Right renal pelvis (tissue), 4 donors: Measurements from ENCODE around the gene WFDC13. TPM values are rescaled to one million over a fixed set of nuclear protein-coding genes. Genes with fewer than 3 reads are reported as not detected.

Source experiments
- polyA plus RNA-seq, 4 donors: library from polyadenylated mRNA; unstranded; fragments of 120-200 nt; gene quantifications; one replicate each; pipeline ENCODE4 v1.2.1, GENCODE V29; 2013; ENCODE audit not compliant: insufficient read length in 4 of 4

WFDC13 gene
- polyA plus RNA-seq, 4 donors = not detected

Other genes with a start within 250 kb of the WFDC13 start
- gene WFDC2, start 232.3 kb upstream of the WFDC13 start, polyA plus RNA-seq = 100 to 1,000 TPM; 171 to 224 (median 204) TPM
- not detected for gene SPINT3, start 186.4 kb upstream of the WFDC13 start, polyA plus RNA-seq
- not detected for gene WFDC6, start 162.6 kb upstream of the WFDC13 start, polyA plus RNA-seq
- under 1 TPM; 0.12 to 0.36 (median 0.16) TPM for gene EPPIN, start 154.6 kb upstream of the WFDC13 start, polyA plus RNA-seq
- gene WFDC8, start 122.8 kb upstream of the WFDC13 start, polyA plus RNA-seq = under 1 TPM in 2 of 4 donors, not detected in 2; 0.05 to 0.18 TPM
- not detected for gene WFDC10A, start 72.3 kb upstream of the WFDC13 start, polyA plus RNA-seq
- not detected for gene WFDC9, start 70.8 kb upstream of the WFDC13 start, polyA plus RNA-seq
- gene WFDC11, start 31.8 kb upstream of the WFDC13 start, polyA plus RNA-seq = under 1 TPM in 1 of 4 donors, not detected in 3; 0.10 TPM
- gene WFDC10B, start 3.0 kb downstream of the WFDC13 start, polyA plus RNA-seq = not detected
- gene SPINT4, start 20.3 kb downstream of the WFDC13 start, polyA plus RNA-seq = not detected
- 1 to 10 TPM; 1.1 to 2.1 (median 1.7) TPM for gene WFDC3, start 89.8 kb downstream of the WFDC13 start, polyA plus RNA-seq
- gene DNTTIP1, start 89.9 kb downstream of the WFDC13 start, polyA plus RNA-seq = 10 to 100 TPM; 36.4 to 41.9 (median 38.8) TPM
- 10 to 100 TPM; 59.9 to 72.1 (median 65.9) TPM for gene UBE2C, start 110.6 kb downstream of the WFDC13 start, polyA plus RNA-seq
- gene TNNC2, start 125.3 kb downstream of the WFDC13 start, polyA plus RNA-seq = 1 to 10 TPM in 1 of 4 donors, under 1 TPM in 3; 0.22 to 1.1 (median 0.72) TPM
- gene SNX21, start 131.8 kb downstream of the WFDC13 start, polyA plus RNA-seq = 10 to 100 TPM; 12.6 to 17.1 (median 14.3) TPM
- 10 to 100 TPM; 23.2 to 28.9 (median 24.5) TPM for gene ACOT8, start 155.4 kb downstream of the WFDC13 start, polyA plus RNA-seq
- 1 to 10 TPM; 5.1 to 5.3 (median 5.2) TPM for gene ZSWIM3, start 155.6 kb downstream of the WFDC13 start, polyA plus RNA-seq
- 10 to 100 TPM; 13.3 to 15.7 (median 15.3) TPM for gene ZSWIM1, start 179.2 kb downstream of the WFDC13 start, polyA plus RNA-seq
- gene SPATA25, start 185.6 kb downstream of the WFDC13 start, polyA plus RNA-seq = 1 to 10 TPM; 2.8 to 3.8 (median 3.3) TPM
- gene NEURL2, start 189.2 kb downstream of the WFDC13 start, polyA plus RNA-seq = 1 to 10 TPM; 4.3 to 8.2 (median 5.0) TPM
- gene CTSA, start 189.3 kb downstream of the WFDC13 start, polyA plus RNA-seq = 100 to 1,000 TPM; 118 to 137 (median 134) TPM
- gene PLTP, start 210.1 kb downstream of the WFDC13 start, polyA plus RNA-seq = 100 to 1,000 TPM; 143 to 178 (median 150) TPM
- gene PCIF1, start 232.6 kb downstream of the WFDC13 start, polyA plus RNA-seq = 10 to 100 TPM; 48.2 to 56.2 (median 49.0) TPM